Measurements from ENCODE around the gene BSG.
A peak's percentile ranks its signal among the peaks of the same experiment; 100 is the strongest.
"Not testable (repeated sequence)": the region's sequence is repeated elsewhere in the genome, so short reads cannot be mapped to it uniquely, and the experiment has no call there.

The BSG gene

GRCh38 chr19:588093-588740, 15.8 kb downstream of the BSG start:
- DNase-seq (ENCODE audit: low spot score): peak; percentile 93

DNA sequence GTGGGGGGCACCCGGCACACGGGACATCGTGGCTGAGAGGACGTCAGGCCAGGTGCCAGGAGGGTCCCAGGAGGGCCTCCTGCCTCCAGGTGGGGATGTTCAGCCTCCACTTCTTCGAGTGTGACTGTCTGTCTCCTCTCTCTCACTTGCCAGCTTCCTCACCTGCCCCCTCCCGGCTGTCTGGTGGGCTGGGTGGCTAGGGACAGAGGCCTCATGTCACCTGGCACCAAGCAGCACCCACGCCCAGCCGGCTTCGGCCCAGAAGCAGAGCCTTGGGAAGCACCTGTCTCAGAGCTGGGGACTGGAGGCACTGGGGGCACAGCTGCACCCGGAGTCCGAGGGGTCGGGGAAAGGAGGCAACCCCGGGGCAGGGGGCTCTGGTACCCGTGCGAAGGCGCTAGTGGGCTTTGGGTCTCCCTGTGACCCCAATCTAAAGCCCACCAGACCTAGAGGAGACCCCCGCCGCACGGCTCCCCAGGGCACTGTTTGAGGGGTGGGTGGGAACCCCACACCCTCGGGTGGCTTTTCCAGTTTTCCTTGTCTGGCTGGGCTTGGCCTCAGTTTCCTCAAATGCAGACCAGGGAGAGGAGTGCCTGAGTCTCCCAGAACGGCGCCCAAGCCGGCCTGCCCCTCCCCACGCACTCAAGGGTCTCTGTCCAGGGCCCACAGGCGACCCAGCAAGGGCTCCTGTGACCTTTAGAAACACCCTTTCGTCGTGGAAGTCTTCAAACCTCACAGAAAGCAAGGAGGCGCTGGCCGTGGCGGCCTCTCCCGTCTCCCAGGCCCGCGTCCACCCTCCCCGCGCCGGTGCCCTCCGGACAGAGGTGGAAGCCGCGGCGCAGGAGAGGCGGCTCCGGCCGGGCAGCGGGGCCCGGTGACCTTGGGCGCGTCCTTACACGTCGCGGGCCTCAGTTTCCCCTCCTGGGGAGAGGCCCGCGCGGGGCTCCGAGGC, 16.6 kb downstream of the BSG start:
- no peak for DNase-seq (ENCODE audit: low spot score)

DNA sequence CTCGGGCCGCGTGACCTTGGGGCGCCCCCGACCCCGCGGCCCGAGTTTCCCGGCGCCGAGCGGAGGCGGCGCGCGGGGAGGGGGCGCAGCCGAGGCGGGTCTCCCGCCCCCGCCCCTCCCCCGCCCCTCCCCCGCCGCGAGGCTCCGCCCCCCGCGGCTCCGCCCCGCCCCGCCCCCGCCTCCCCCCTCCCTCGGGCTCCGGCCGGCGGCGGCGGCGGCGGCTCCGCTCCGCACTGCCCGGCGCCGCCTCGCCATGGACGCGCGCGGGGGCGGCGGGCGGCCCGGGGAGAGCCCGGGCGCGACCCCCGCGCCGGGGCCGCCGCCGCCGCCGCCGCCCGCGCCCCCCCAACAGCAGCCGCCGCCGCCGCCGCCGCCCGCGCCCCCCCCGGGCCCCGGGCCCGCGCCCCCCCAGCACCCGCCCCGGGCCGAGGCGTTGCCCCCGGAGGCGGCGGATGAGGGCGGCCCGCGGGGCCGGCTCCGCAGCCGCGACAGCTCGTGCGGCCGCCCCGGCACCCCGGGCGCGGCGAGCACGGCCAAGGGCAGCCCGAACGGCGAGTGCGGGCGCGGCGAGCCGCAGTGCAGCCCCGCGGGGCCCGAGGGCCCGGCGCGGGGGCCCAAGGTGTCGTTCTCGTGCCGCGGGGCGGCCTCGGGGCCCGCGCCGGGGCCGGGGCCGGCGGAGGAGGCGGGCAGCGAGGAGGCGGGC, 17.4 kb downstream of the BSG start, which contains the start of gene HCN2:
Gene HCN2 (plus strand): TSS at position 189 of the 703 bp plus-strand sequence. CDS start 65 bp downstream, at position 254.
- no peak for DNase-seq (ENCODE audit: low spot score)

DNA sequence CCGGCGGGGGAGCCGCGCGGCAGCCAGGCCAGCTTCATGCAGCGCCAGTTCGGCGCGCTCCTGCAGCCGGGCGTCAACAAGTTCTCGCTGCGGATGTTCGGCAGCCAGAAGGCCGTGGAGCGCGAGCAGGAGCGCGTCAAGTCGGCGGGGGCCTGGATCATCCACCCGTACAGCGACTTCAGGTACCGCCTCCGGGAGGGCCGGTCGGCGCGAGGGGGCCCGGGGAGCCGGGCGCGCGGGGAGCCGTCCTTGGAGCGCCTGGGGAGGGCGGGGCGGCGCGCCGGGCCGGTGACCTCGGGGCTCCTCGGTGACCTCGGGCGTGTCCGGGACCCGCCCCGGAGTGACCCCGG, 18.0 kb downstream of the BSG start:
- DNase-seq (ENCODE audit: low spot score): no peak

GRCh38 chr19:590750-591098, 18.3 kb downstream of the BSG start:
- no peak for DNase-seq (ENCODE audit: low spot score)

DNA sequence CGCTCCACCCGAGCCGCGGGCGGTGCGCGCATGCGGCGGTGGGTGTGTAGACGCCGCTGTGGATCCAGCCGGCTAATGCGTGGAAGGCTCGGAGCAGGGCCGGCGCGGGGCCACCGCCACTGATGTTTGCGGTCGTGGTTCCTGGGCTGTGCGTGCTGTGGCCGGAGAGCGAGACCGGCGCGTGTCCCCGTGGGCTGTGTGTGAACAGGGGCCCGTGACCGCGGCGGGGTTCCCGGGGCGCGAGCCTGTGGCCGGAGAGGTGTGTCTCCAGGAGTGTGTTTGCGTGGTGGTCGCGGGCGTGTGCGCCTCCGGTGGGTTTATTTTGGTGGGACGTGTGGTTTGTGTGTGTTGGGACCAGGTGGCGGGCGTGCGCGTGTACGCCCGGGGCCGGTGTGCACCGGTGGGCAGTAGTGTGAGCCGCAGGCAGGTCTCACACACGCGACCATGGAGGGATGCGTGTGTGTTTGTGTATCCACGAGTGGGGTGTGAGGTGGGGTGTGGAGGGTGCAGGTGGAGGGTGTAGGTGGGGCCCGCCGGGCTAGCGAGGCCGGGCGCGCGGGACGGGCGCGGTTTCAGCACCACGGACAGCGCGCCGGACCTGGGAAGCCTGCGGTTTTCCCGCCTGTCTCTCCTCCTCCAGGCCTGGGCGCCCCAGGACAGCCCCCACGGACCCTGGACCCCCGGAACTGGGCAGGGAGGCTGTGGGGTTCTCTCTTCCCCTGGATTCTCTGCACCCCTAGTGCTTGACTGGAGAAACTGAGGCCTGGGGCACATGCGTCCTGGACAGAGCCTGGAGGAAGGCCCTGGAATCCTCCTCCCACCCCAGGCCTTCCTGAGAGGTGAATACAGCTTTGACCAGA, 18.9 kb downstream of the BSG start:
- no peak for DNase-seq (ENCODE audit: low spot score)

- DNase-seq (ENCODE audit: low spot score): no peak
Observed at GRCh38 chr19:592101-592500, 19.7 kb downstream of the BSG start.

DNA sequence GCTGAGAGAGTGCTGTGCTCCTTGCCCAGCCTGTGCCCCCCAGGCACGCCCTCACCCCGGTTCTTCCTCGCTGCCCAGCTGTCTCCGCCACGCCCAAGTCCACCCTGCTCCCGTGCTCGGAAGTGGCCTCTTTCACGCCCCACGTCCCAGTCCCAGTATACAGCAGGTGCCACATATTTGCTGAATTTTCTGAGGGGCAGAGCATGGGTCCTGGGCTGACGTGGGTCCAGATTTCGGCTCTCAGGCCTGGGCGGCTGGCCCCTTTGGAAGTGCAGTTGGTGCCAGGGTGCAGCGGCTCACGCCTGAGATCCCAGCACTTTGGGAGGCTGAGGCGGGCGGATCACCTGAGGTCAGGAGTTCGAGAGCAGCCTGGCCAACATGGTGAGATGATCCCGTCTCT, 20.7 kb downstream of the BSG start:
- DNase-seq (ENCODE audit: low spot score): no peak

- no peak for DNase-seq (ENCODE audit: low spot score)
Observed at GRCh38 chr19:593505-593904, 21.1 kb downstream of the BSG start.

GRCh38 chr19:594265-594870, 22.0 kb downstream of the BSG start:
- no peak for DNase-seq (ENCODE audit: low spot score)

DNA sequence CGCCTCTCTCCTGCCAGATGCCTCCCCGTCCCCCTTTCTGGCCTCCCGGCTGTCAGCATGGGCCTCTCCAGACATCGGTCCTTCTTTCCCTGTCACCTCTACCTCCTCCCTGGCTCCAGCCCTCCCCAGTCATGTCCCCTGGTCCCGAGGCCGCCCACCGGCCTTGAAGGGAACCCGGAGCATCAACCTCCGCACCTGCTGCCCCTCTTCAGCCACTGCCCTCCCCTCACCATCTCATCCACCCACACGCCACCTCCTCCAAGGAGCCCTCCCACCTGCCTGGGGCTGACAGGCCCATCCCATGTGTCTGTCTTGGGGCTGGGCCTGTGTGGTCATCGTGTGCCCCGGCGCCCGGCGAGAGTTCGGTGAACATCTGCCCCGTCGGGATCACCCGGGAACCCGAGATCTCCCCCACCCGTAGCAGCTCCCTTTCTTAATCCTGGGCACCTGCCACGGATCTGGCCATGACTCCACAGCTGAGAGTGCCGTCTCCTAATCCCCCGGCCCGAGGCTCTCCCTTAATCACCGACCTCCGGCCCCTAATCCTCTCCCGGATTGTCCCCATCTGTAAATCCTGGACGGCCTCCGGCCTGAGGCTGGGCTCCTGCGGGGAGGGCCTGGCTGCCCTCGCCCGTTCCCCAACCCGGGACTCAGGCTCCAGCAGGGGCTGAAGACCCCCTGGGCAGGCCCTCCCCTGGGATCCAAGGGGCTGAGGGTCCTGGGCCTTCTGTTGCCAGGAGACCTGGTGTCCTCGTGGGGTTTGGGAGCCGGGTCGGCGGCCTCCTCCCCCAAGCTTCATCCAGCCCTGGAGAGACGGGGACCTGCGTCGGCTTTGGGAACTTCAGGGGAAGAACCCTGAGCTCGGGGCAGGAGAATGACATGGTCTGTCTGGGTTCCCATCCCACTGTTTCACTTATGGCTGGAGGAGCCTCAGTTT, 23.2 kb downstream of the BSG start:
- DNase-seq (ENCODE audit: low spot score): no peak

- DNase-seq (ENCODE audit: low spot score): no peak
Observed at GRCh38 chr19:596263-596655, 23.9 kb downstream of the BSG start.

DNA sequence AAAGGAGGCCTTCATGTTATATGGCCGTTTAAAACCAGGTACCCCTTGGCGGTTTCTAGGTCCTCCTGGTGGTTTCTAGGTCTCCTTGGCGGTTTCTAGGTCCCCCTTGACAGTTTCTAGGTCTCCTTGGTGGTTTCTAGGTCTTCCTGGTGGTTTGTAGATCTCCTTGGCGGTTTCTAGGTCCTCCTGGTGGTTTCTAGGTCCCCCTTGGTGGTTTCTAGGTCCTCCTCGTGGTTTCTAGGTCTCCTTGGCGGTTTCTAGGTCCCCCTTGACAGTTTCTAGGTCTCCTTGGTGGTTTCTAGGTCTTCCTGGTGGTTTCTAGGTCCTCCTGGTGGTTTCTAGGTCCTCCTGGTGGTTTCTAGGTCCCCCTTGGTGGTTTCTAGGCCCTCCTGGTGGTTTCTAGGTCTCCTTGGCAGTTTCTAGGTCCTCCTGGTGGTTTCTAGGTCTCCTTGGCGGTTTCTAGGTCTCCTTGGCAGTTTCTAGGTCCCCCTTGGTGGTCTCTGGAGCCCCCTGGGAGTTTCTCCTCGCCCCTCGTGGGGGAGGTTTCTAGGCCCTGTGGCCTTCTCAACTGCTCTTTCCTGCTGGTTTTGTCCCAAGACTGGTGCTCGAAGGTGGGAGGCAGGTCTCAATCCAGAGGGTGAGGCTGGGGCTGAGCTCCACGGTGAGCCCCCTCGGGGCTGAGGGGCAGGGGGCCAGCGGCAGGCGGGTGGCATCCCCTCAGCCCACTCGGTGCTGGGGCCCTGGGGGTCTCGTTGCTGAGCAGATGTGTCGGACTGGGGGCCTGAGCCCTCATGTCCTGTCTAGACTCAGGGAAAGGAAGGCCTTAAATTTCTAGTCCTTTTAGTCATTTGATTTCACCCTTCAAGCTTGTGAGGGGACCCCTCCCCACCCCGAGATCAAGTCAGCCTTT, 25.3 kb downstream of the BSG start:
- DNase-seq (ENCODE audit: low spot score): no peak

GRCh38 chr19:601310-601709, 28.9 kb downstream of the BSG start:
- no peak for DNase-seq (ENCODE audit: low spot score)

GRCh38 chr19:601790-602189, 29.4 kb downstream of the BSG start:
- no peak for DNase-seq (ENCODE audit: low spot score)

- no peak for DNase-seq (ENCODE audit: low spot score)
Observed at GRCh38 chr19:602391-603301, 30.2 kb downstream of the BSG start.

- not testable (repeated sequence) for DNase-seq (ENCODE audit: low spot score)
Observed at GRCh38 chr19:603302-603639, 30.9 kb downstream of the BSG start.

DNA sequence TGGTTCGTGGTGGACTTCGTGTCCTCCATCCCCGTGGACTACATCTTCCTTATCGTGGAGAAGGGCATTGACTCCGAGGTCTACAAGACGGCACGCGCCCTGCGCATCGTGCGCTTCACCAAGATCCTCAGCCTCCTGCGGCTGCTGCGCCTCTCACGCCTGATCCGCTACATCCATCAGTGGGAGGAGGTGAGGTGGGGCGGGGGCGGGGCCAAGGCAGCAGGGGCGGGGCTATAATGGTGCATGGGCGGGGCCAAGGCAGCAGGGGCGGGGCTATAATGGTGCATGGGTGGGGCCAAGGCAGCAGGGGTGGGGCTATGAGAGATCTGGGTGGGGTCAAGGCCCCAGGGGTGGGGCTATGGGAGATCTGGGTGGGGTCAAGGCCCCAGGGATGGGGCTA, 31.4 kb downstream of the BSG start:
- DNase-seq (ENCODE audit: low spot score): not testable (repeated sequence)

Data from pons (tissue), 1 donor.